Skeletal muscle tissue (tissue), 4 donors: Measurements from ENCODE around the gene CDH26. TPM values are rescaled to one million over a fixed set of nuclear protein-coding genes. Genes with fewer than 3 reads are reported as not detected.
A peak's percentile ranks its signal among the peaks of the same experiment; 100 is the strongest.

Experiments used
- H3K27ac ChIP-seq: one replicate; pipeline ENCODE4 v1.7.0; 2013; ENCODE audit warnings: mild to moderate bottlenecking, low read depth, low read length, inconsistent platforms
- H3K27me3 ChIP-seq, 3 donors: one replicate each; pipeline ENCODE4 v1.7.0; 2013; ENCODE audit warnings: low read length in 3 of 3; ENCODE audit not compliant: control insufficient read depth in 3 of 3, insufficient read depth in 3 of 3
- H3K36me3 ChIP-seq, 3 donors: one replicate each; pipeline ENCODE4 v1.7.0; 2013; ENCODE audit warnings: low read length in 3 of 3; ENCODE audit not compliant: control insufficient read depth in 3 of 3, insufficient read depth in 3 of 3
- H3K4me1 ChIP-seq, 3 donors: one replicate each; pipeline ENCODE4 v1.7.0; 2013; ENCODE audit warnings: low read length in 3 of 3, mild to moderate bottlenecking in 3 of 3; ENCODE audit not compliant: control insufficient read depth in 3 of 3, insufficient read depth in 3 of 3
- H3K4me3 ChIP-seq, 3 donors: one replicate each; pipeline ENCODE4 v1.7.0; 2013; ENCODE audit warnings: low read length in 3 of 3
- H3K9ac ChIP-seq, 3 donors: one replicate each; pipeline ENCODE4 v1.7.0; 2013; ENCODE audit warnings: low read length in 3 of 3, mild to moderate bottlenecking in 3 of 3, moderate library complexity in 2 of 3, low read depth in 1 of 3
- H3K9me3 ChIP-seq, 3 donors: one replicate each; pipeline ENCODE4 v1.7.0; 2013; ENCODE audit warnings: low read length in 3 of 3; ENCODE audit not compliant: control insufficient read depth in 3 of 3
- total RNA-seq: library from RNA; depleted of rRNA; stranded (reverse); fragments of >200 nt; gene quantifications from one replicate; pipeline ENCODE4 v1.2.3, GENCODE V29; 2014
- donor health status: Osteomylitis.

Gene CDH26
- 0.52 TPM for total RNA-seq

DNA sequence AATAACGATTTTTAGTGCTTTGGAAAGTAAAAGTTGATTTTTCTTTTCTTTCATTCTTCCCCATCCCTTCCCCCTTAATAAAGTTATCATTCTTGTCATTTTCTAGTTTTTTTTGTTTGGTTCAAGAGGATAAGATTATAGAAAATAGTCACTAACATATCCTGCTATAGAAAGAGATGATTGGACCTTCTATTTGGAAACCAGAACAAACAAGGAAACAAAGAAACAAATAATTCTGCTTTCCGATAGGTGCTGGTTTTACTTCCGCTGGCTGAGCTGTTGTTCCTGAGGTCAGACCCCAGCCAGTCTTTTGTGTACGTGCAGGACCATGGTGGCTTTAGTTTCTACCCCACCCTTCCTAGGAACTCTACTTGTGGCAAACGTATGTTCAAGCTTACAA lies at the start of gene CDH26:
Gene CDH26 (plus strand): TSS at position 301 of the 400 bp plus-strand sequence. CDS start 304 bp downstream, outside the sequence.
- peaks cover 10 to 12% (median 10%) of the 10 kb centered on the region in 3 donors for H3K4me1 ChIP-seq
- no peak within 1 kb of the TSS for H3K27ac ChIP-seq
- H3K27me3 ChIP-seq, result no peaks in the 10 kb centered on the region
- no peaks in the 10 kb centered on the region for H3K9me3 ChIP-seq
- H3K4me3 ChIP-seq, result no peak within 1 kb of the TSS
- H3K9ac ChIP-seq, result no peak within 1 kb of the TSS
- H3K36me3 ChIP-seq, result peaks cover 0 to 7% (median 3%) of the 10 kb centered on the region in 3 donors

DNA sequence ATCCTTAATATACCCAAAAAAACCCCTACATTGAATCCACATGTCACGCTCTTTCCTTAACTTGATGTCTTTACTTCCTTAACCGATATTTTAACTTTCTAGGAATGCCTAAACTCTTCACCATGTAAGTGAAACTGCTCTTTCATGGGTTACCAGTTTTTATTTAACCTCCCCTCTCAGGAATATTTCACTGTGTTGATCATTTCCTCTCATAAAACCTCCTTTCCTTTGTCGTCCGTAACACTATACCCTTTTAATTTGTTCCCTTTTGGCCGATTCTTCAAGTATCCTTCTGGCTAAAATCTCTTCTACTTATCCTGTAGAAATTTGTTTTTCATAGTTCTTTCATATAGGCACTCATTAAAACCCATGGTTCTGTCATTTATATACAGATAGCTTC lies 49.4 kb upstream of the CDH26 start:
- H3K36me3 ChIP-seq, result no peaks in the 10 kb centered on the region
- no peaks in the 10 kb centered on the region for H3K9me3 ChIP-seq
- no peaks in the 10 kb centered on the region for H3K27me3 ChIP-seq
- H3K9ac ChIP-seq, result no peak overlapping the region
- no peak overlapping the region for H3K27ac ChIP-seq
- H3K4me3 ChIP-seq, result no peak overlapping the region
- no peaks in the 10 kb centered on the region for H3K4me1 ChIP-seq

DNA sequence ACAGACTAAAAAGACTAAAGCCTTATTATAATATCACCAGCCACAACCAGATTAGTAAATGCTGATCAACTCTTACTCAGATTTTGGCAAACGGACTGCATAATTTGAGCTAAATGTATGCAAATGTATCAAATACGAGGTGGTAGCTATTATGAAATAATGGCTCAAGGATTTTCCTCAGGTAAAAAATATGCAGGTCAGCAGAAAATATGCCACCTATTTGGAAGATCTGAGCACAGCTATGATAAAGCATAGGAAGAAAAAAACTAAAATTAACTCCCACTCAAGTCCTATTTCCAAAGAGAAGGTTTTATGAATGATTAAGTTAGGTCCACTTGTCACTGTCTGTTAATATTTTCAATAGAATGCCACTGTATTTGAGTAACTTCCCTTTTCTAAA lies 47.2 kb upstream of the CDH26 start:
- Histone ChIP-seq H3K4me3 (no peak overlapping the region), H3K36me3 (no peaks in the 10 kb centered on the region), H3K4me1 (no peaks in the 10 kb centered on the region), H3K27me3 (no peaks in the 10 kb centered on the region), H3K9me3 (no peaks in the 10 kb centered on the region), H3K27ac (no peak overlapping the region), H3K9ac (no peak overlapping the region)

DNA sequence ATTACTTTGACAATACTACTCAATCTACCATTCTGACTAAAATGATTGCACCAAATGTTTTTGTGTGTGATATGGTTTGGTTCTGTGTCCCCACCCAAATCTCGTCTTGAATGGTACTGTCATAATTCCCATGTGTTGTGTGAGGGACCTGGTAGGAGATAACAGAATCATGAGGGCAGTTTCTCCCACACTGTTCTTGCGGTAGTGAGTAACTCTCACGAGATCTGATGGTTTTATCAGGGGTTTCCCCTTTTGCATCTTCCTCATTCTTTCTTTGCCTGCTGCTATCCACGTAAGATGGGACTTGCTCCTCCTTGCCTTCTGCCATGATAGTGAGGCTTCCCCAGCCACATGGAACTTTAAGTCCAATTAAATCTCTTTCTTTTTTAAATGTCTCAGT lies 45.6 kb upstream of the CDH26 start:
- H3K9ac ChIP-seq, result no peak overlapping the region
- H3K36me3 ChIP-seq, result no peaks in the 10 kb centered on the region
- H3K9me3 ChIP-seq, result no peaks in the 10 kb centered on the region
- H3K27ac ChIP-seq, result no peak overlapping the region
- H3K27me3 ChIP-seq, result no peaks in the 10 kb centered on the region
- no peak overlapping the region for H3K4me3 ChIP-seq
- no peaks in the 10 kb centered on the region for H3K4me1 ChIP-seq

DNA sequence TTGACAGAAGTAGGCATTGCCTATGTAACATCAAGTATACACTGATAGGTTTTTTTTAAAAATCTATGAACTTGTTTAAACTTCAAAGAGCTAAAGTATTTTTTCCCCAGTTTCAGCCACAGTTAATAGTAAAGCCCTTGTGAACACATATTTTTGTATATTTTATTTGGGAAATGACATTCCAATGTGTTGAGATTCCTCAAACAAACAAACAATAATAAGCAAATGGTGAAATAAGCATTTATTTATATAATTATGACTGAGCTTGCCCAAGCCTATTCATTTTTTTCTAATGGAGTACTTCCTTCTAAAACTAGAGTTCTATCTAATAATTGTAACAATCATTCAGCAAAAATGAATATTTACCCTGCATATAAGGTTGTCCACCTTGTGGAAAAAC lies 37.3 kb upstream of the CDH26 start:
- no peaks in the 10 kb centered on the region for H3K9me3 ChIP-seq
- no peaks in the 10 kb centered on the region for H3K36me3 ChIP-seq
- no peak overlapping the region for H3K9ac ChIP-seq
- no peak overlapping the region for H3K27ac ChIP-seq
- H3K4me1 ChIP-seq, result no peaks in the 10 kb centered on the region
- H3K4me3 ChIP-seq, result no peak overlapping the region
- no peaks in the 10 kb centered on the region for H3K27me3 ChIP-seq

DNA sequence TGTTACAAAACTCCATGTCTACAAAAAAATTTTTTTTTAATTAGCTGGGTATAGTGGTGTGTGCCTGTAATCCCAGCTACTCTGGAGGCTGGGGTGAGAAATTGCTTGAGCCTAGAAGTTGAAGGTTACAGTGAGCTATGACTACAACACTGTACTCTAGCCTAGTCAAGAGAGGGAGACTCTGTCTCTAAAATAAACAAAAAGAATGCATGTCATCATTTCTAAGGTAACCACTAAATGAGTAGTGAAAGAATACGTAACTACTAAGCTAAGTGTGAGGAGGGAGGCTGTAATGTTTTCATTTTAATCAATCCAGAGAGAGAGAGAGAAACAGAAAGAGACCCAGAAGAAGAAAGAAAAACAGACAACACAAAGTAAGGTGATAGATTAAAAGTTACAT lies 34.7 kb upstream of the CDH26 start:
- Histone ChIP-seq H3K9me3 (no peaks in the 10 kb centered on the region), H3K27ac (no peak overlapping the region), H3K9ac (no peak overlapping the region), H3K27me3 (no peaks in the 10 kb centered on the region), H3K4me1 (no peaks in the 10 kb centered on the region), H3K4me3 (no peak overlapping the region), H3K36me3 (no peaks in the 10 kb centered on the region)

DNA sequence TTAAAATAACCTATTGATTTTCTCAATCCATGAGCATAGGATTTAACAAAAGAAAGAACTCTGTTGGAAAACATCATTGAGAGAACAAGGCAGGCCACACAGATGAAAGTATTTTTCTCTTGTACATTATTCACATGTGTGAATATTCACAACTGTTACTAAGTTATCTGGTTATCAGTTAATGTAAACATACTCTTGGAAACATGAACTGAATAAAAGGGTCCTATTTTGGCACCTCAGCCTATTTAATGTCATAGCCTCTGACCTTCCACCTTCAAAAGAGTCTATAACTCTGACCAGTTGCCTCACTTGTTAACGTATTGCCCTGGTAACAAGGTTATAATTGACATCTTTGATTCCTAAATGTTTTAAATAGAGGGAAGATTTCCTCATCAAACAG lies 32.9 kb upstream of the CDH26 start:
- Histone ChIP-seq H3K4me3 (no peak overlapping the region), H3K27me3 (no peaks in the 10 kb centered on the region), H3K36me3 (no peaks in the 10 kb centered on the region), H3K9ac (no peak overlapping the region), H3K4me1 (no peaks in the 10 kb centered on the region), H3K27ac (no peak overlapping the region), H3K9me3 (no peaks in the 10 kb centered on the region)

DNA sequence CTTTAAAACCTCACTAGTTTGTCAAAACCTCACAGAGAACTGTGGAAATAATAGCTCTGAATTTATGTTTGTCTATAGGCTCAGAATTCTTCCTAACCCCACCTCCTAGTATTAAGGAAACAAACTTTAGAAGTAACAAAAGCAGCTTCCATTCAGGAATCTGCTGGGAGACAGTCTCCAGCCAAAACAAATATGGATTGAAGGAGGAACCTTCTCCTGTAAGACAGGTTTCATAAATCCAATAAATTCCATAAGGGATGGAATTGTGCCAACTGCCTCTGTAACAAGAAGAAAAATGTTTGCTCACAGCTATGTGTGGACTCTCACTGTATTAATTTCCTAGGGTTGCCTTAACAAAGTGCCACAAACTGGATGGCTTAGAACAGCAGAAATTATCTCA lies 32.3 kb upstream of the CDH26 start:
- H3K4me1 ChIP-seq, result no peaks in the 10 kb centered on the region
- no peaks in the 10 kb centered on the region for H3K9me3 ChIP-seq
- H3K9ac ChIP-seq, result no peak overlapping the region
- no peak overlapping the region for H3K27ac ChIP-seq
- H3K36me3 ChIP-seq, result no peaks in the 10 kb centered on the region
- no peaks in the 10 kb centered on the region for H3K27me3 ChIP-seq
- H3K4me3 ChIP-seq, result no peak overlapping the region

DNA sequence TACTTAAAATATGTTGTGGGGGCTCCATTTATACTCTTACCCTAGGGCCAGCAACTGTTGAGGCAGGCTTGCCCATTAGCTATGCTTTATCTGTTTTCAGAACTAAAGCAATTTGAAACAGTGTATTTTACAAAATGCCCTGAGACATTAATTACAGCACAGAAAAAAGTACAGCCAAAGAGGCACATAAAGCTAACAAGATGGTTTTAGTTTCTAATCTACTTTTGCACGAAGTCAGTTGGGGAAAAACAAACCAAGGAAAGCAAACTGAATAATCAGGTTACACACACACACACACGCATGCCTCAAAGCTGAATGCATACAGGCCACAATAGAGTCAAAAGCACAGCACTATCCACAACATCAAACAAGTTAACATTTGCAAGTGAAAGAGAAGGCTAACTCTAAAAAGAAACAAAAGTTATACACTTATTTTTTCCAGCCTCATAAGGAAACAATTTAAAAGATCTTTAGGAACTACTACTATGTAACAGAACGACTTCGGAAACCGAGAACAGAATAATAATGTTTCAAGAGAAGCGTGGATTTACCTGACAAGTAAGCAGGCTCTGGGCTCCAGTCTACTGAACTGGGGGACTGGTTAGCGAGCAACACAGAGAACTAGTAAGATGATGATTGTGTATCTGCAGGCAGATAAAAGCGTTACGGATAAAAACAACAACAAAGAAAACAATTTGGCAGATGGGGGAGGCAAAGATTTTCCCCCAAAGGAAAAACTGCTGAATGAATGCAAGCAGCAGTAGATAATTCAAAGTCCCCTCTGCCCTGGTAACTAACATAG lies 26.5 kb upstream of the CDH26 start:
- Histone ChIP-seq H3K9ac (no peak overlapping the region), H3K27me3 (no peaks in the 10 kb centered on the region), H3K36me3 (no peaks in the 10 kb centered on the region), H3K9me3 (no peaks in the 10 kb centered on the region), H3K4me3 (no peak overlapping the region), H3K27ac (no peak overlapping the region), H3K4me1 (peaks cover 3 to 9% (median 3%) of the 10 kb centered on the region in 3 donors)

DNA sequence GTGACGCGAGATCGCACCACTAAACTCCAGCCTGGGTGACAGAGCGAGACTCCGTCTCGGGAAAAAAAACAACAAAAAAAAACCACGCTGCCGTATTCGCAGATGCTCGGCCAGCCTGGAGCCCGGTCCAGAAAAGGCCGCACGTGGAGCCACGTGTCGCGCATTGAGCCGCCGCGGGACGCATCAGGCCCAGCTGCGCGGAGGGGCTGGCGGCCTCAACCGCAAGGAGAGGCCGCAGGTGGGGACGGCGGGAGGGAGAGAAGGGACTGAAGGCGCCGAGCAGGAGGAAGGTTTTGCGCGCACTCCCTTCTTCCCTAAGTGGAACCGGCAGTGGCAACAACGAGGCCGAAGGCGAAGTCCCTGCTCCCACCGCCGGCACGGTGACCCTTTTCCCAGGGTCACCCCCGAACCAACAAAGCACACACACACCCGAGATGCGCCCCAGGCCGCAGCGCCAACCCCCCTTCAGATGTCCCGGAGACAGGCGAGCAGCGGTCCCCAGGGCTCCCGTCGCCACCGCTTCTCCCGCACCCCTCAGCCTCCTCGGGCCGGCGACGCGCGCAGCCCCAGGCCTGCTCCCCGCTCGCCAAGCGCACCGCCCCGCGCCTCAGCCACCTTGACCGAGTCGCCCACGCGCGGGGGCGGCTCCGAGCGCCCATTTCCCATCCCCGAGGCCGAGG lies 25.5 kb upstream of the CDH26 start:
- H3K9ac ChIP-seq, result no peak overlapping the region
- H3K27ac ChIP-seq, result no peak overlapping the region
- H3K4me3 ChIP-seq, result peak overlapping the region in 1 of 3 donors; percentile 53
- H3K27me3 ChIP-seq, result no peaks in the 10 kb centered on the region
- H3K4me1 ChIP-seq, result peaks cover 3 to 15% (median 12%) of the 10 kb centered on the region in 3 donors
- no peaks in the 10 kb centered on the region for H3K9me3 ChIP-seq
- H3K36me3 ChIP-seq, result no peaks in the 10 kb centered on the region
